HEK293 (cell line): Measurements from ENCODE around the gene IL10RB.

ENCODE experiments used
- FEZF1 ChIP-seq: fragments of 450-650 bp; formaldehyde crosslinking; IDR thresholded peaks from 2 replicates; pipeline ENCODE4 v1.5.1; 2016; ENCODE audit warnings: missing biosample characterization, missing genetic modification characterization
- HOXA7 ChIP-seq: sonication (generic); formaldehyde crosslinking; IDR thresholded peaks from 2 replicates; pipeline ENCODE4 v1.8.1; 2022; ENCODE audit warnings: missing genetic modification reagents, borderline replicate concordance
- MZF1 ChIP-seq: fragments of 450-650 bp; formaldehyde crosslinking; IDR thresholded peaks from 2 replicates; pipeline ENCODE4 v1.5.1; 2017; ENCODE audit warnings: missing biosample characterization, missing genetic modification characterization, borderline replicate concordance
- ZFP37 ChIP-seq: fragments of 450-650 bp; formaldehyde crosslinking; IDR thresholded peaks from 2 replicates; pipeline ENCODE4 v1.5.1; 2016; ENCODE audit warnings: missing biosample characterization, missing genetic modification characterization
- ZIC2 ChIP-seq: fragments of 450-650 bp; formaldehyde crosslinking; IDR thresholded peaks from 2 replicates; pipeline ENCODE4 v1.5.1; 2016; ENCODE audit warnings: missing biosample characterization, missing genetic modification characterization
- ZNF175 ChIP-seq: fragments of 450-650 bp; formaldehyde crosslinking; IDR thresholded peaks from 2 replicates; pipeline ENCODE4 v1.5.1; 2016; ENCODE audit warnings: missing biosample characterization, missing genetic modification characterization
- ZNF24 ChIP-seq: fragments of 450-650 bp; formaldehyde crosslinking; IDR thresholded peaks from 2 replicates; pipeline ENCODE4 v1.5.1; 2016; ENCODE audit warnings: missing biosample characterization, missing genetic modification characterization
- ZNF335 ChIP-seq: fragments of 450-650 bp; formaldehyde crosslinking; conservative IDR thresholded peaks from 2 replicates; pipeline ENCODE4 v1.5.1; 2016; ENCODE audit warnings: missing biosample characterization, missing genetic modification characterization
- ZNF423 ChIP-seq: fragments of 450-650 bp; formaldehyde crosslinking; IDR thresholded peaks from 2 replicates; pipeline ENCODE4 v1.5.1; 2016; ENCODE audit warnings: missing biosample characterization, missing genetic modification characterization
- ZNF473 ChIP-seq: fragments of 450-650 bp; formaldehyde crosslinking; IDR thresholded peaks from 2 replicates; pipeline ENCODE4 v1.5.1; 2017; ENCODE audit warnings: missing biosample characterization, missing genetic modification characterization
- ZNF48 ChIP-seq: fragments of 450-650 bp; formaldehyde crosslinking; IDR thresholded peaks from 2 replicates; pipeline ENCODE4 v1.5.1; 2016; ENCODE audit warnings: missing biosample characterization, missing genetic modification characterization
- ZNF530 ChIP-seq: fragments of 450-650 bp; formaldehyde crosslinking; IDR thresholded peaks from 2 replicates; pipeline ENCODE4 v1.5.1; 2016; ENCODE audit warnings: low read depth, missing biosample characterization, missing genetic modification characterization
- ZNF600 ChIP-seq: fragments of 450-650 bp; formaldehyde crosslinking; IDR thresholded peaks from 2 replicates; pipeline ENCODE4 v1.5.1; 2016; ENCODE audit warnings: missing biosample characterization, missing genetic modification characterization
- ZNF629 ChIP-seq: fragments of 450-650 bp; formaldehyde crosslinking; IDR thresholded peaks from 2 replicates; pipeline ENCODE4 v1.5.1; 2017; ENCODE audit warnings: missing biosample characterization, missing genetic modification characterization
- ZNF707 ChIP-seq: fragments of 450-650 bp; formaldehyde crosslinking; IDR thresholded peaks from 2 replicates; pipeline ENCODE4 v1.5.1; 2016; ENCODE audit warnings: missing biosample characterization, missing genetic modification characterization
- ZSCAN16 ChIP-seq: fragments of 450-650 bp; formaldehyde crosslinking; IDR thresholded peaks from 2 replicates; pipeline ENCODE4 v1.5.1; 2016; ENCODE audit warnings: missing biosample characterization, missing genetic modification characterization
- TF ChIP-seq, protein P1 (sequence below): fragments of 450-650 bp; formaldehyde crosslinking; conservative IDR thresholded peaks from 2 replicates; pipeline ENCODE4 v1.5.1; 2016; ENCODE audit warnings: low read depth, missing biosample characterization, missing genetic modification characterization
- TF ChIP-seq, protein P2 (sequence below): fragments of 450-650 bp; formaldehyde crosslinking; IDR thresholded peaks from 2 replicates; pipeline ENCODE4 v1.5.1; 2017; ENCODE audit warnings: missing biosample characterization, mild to moderate bottlenecking, missing genetic modification characterization, moderate library complexity
- TF ChIP-seq, protein P3 (sequence below): fragments of 450-650 bp; formaldehyde crosslinking; IDR thresholded peaks from 2 replicates; pipeline ENCODE4 v1.5.1; 2016; ENCODE audit warnings: missing biosample characterization, missing genetic modification characterization
- TF ChIP-seq, protein P4 (sequence below): fragments of 450-650 bp; formaldehyde crosslinking; IDR thresholded peaks from 2 replicates; pipeline ENCODE4 v1.5.1; 2016; ENCODE audit warnings: missing biosample characterization, missing genetic modification characterization
- TF ChIP-seq, protein P5 (sequence below): fragments of 450-650 bp; formaldehyde crosslinking; IDR thresholded peaks from 2 replicates; pipeline ENCODE4 v1.5.1; 2016; ENCODE audit warnings: missing biosample characterization, missing genetic modification characterization

The IL10RB gene

DNA sequence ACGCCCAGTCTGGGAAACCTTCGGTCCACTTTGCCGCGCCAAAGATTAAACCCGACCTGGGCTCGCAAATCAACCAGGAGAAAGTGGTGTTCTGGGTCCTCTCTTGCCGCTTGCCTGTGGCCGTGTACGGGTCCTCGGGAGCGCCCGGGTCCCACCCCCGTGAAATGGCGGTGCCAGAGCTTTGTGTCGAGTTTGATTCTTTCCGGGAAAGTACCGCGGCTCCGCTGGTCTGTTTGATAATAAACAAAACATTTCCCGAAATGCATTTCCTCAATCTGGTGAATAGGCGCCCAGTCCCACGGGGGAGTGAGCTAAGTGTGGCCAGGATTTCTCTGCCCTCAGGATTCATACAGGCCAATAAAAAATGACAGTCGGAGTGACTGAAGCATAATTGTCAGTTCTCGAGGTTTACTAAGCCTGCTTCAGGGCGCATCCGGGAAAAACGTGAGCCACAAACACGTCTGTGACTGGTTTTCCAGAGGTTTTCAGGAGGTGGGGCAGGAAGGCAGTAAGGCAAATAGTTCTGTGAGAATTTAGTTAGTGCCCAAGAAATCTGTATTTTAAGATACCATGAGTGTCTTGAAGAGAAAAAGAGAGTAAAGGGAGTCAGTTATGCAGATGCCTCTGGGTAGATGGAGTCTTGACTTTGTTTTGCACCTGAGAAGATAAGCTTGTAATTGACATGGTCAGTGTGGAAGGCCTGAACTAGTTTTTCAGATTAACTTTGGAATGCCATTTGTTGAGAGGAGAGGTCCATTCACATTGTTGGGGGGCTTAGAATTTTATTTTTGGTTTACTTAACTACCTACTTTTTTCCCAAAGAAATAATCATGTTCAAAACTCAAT is 59.3 kb downstream of the IL10RB start (continued):
- TF ChIP-seq, protein P1, sequence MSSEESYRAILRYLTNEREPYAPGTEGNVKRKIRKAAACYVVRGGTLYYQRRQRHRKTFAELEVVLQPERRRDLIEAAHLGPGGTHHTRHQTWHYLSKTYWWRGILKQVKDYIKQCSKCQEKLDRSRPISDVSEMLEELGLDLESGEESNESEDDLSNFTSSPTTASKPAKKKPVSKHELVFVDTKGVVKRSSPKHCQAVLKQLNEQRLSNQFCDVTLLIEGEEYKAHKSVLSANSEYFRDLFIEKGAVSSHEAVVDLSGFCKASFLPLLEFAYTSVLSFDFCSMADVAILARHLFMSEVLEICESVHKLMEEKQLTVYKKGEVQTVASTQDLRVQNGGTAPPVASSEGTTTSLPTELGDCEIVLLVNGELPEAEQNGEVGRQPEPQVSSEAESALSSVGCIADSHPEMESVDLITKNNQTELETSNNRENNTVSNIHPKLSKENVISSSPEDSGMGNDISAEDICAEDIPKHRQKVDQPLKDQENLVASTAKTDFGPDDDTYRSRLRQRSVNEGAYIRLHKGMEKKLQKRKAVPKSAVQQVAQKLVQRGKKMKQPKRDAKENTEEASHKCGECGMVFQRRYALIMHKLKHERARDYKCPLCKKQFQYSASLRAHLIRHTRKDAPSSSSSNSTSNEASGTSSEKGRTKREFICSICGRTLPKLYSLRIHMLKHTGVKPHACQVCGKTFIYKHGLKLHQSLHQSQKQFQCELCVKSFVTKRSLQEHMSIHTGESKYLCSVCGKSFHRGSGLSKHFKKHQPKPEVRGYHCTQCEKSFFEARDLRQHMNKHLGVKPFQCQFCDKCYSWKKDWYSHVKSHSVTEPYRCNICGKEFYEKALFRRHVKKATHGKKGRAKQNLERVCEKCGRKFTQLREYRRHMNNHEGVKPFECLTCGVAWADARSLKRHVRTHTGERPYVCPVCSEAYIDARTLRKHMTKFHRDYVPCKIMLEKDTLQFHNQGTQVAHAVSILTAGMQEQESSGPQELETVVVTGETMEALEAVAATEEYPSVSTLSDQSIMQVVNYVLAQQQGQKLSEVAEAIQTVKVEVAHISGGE (tag by site-specific recombination): no peak
- TF ChIP-seq MZF1 (no peak), ZFP37 (tag by site-specific recombination) (peak; percentile 71), ZNF48 (tag by site-specific recombination) (no peak), ZIC2 (tag by site-specific recombination) (no peak), ZNF24 (tag by site-specific recombination) (peak; percentile 78), ZNF473 (no peak), ZNF530 (tag by site-specific recombination) (no peak), HOXA7 (no peak), ZNF423 (tag by site-specific recombination) (0 out of 2 replicates have a peak, but pooled peaks have one; percentile 28), ZNF629 (tag by site-specific recombination) (peak; percentile 18; the same call in 1 of the 2 replicates), ZSCAN16 (tag by site-specific recombination) (peak; percentile 78), ZNF600 (tag by site-specific recombination) (no peak), ZNF335 (tag by site-specific recombination) (peak; percentile 73), ZNF707 (no peak), ZNF175 (tag by site-specific recombination) (no peak), FEZF1 (tag by site-specific recombination) (no peak)
- TF ChIP-seq, protein P2, sequence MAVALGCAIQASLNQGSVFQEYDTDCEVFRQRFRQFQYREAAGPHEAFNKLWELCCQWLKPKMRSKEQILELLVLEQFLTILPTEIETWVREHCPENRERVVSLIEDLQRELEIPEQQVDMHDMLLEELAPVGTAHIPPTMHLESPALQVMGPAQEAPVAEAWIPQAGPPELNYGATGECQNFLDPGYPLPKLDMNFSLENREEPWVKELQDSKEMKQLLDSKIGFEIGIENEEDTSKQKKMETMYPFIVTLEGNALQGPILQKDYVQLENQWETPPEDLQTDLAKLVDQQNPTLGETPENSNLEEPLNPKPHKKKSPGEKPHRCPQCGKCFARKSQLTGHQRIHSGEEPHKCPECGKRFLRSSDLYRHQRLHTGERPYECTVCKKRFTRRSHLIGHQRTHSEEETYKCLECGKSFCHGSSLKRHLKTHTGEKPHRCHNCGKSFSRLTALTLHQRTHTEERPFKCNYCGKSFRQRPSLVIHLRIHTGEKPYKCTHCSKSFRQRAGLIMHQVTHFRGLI (tag by site-specific recombination): peak; percentile 40; the same call in 1 of the 2 replicates
- TF ChIP-seq, protein P3, sequence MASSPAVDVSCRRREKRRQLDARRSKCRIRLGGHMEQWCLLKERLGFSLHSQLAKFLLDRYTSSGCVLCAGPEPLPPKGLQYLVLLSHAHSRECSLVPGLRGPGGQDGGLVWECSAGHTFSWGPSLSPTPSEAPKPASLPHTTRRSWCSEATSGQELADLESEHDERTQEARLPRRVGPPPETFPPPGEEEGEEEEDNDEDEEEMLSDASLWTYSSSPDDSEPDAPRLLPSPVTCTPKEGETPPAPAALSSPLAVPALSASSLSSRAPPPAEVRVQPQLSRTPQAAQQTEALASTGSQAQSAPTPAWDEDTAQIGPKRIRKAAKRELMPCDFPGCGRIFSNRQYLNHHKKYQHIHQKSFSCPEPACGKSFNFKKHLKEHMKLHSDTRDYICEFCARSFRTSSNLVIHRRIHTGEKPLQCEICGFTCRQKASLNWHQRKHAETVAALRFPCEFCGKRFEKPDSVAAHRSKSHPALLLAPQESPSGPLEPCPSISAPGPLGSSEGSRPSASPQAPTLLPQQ: peak; percentile 88
- TF ChIP-seq, protein P4, sequence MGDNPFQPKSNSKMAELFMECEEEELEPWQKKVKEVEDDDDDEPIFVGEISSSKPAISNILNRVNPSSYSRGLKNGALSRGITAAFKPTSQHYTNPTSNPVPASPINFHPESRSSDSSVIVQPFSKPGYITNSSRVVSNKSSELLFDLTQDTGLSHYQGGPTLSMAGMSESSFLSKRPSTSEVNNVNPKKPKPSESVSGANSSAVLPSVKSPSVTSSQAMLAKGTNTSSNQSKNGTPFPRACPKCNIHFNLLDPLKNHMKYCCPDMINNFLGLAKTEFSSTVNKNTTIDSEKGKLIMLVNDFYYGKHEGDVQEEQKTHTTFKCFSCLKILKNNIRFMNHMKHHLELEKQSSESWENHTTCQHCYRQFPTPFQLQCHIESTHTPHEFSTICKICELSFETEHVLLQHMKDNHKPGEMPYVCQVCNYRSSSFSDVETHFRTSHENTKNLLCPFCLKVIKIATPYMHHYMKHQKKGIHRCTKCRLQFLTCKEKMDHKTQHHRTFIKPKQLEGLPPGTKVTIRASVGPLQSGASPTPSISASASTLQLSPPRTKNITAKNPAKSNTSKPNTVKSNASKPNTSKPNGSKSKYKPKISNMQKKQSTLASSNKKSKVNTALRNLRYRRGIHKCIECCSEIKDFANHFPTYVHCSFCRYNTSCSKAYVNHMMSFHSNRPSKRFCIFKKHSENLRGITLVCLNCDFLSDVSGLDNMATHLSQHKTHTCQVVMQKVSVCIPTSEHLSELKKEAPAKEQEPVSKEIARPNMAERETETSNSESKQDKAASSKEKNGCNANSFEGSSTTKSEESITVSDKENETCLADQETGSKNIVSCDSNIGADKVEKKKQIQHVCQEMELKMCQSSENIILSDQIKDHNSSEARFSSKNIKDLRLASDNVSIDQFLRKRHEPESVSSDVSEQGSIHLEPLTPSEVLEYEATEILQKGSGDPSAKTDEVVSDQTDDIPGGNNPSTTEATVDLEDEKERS (tag by site-specific recombination): no peak
- TF ChIP-seq, protein P5, sequence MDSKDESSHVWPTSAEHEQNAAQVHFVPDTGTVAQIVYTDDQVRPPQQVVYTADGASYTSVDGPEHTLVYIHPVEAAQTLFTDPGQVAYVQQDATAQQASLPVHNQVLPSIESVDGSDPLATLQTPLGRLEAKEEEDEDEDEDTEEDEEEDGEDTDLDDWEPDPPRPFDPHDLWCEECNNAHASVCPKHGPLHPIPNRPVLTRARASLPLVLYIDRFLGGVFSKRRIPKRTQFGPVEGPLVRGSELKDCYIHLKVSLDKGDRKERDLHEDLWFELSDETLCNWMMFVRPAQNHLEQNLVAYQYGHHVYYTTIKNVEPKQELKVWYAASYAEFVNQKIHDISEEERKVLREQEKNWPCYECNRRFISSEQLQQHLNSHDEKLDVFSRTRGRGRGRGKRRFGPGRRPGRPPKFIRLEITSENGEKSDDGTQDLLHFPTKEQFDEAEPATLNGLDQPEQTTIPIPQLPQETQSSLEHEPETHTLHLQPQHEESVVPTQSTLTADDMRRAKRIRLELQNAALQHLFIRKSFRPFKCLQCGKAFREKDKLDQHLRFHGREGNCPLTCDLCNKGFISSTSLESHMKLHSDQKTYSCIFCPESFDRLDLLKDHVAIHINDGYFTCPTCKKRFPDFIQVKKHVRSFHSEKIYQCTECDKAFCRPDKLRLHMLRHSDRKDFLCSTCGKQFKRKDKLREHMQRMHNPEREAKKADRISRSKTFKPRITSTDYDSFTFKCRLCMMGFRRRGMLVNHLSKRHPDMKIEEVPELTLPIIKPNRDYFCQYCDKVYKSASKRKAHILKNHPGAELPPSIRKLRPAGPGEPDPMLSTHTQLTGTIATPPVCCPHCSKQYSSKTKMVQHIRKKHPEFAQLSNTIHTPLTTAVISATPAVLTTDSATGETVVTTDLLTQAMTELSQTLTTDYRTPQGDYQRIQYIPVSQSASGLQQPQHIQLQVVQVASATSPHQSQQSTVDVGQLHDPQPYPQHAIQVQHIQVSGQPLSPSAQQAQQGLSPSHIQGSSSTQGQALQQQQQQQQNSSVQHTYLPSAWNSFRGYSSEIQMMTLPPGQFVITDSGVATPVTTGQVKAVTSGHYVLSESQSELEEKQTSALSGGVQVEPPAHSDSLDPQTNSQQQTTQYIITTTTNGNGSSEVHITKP: no peak
